IPS DF 6.9 (cell line): ENCODE results near the gene GRK5.

Source experiments
- DNase-seq: peaks from one replicate; pipeline ENCODE4 v3.0.0-alpha.2; 2013; ENCODE audit warnings: low read depth, low spot score
- H3K27ac ChIP-seq: one replicate; pipeline ENCODE4 v1.5.1; 2013; ENCODE audit warnings: low read length, control low read depth
- H3K27me3 ChIP-seq: 2 replicates; pipeline ENCODE4 v1.6.1; 2013; ENCODE audit warnings: mild to moderate bottlenecking, low read length; ENCODE audit not compliant: control insufficient read depth, insufficient read depth
- H3K36me3 ChIP-seq: 2 replicates; pipeline ENCODE4 v1.6.1; 2013; ENCODE audit warnings: low read length; ENCODE audit not compliant: control insufficient read depth, insufficient read depth
- H3K4me1 ChIP-seq: 2 replicates; pipeline ENCODE4 v1.6.1; 2013; ENCODE audit warnings: low read length; ENCODE audit not compliant: control insufficient read depth, insufficient read depth
- H3K4me3 ChIP-seq: 2 replicates; pipeline ENCODE4 v1.5.1; 2013; ENCODE audit warnings: mild to moderate bottlenecking, low read length
- H3K9me3 ChIP-seq: 2 replicates; pipeline ENCODE4 v1.6.1; 2013; ENCODE audit warnings: low read length, inconsistent platforms; ENCODE audit not compliant: control insufficient read depth, insufficient read depth
- WGBS: extraction: QIAGEN DNeasy Blood & Tissue Kit; methylation state at CpG from one replicate; pipeline ENCODE4 v1.1.7; 2013; ENCODE audit warnings: mixed read lengths, missing lambda C conversion rate; ENCODE audit not compliant: insufficient read length, insufficient coverage; 5-methylcytosine and 5-hydroxymethylcytosine counted together

The GRK5 gene

GRCh38 chr10:119292968-119293760 is 85.8 kb downstream of the GRK5 start:
- no peak for DNase-seq
- H3K27ac ChIP-seq = no peak overlapping the region
- H3K9me3 ChIP-seq = no peaks in the 10 kb centered on the region
- no peak overlapping the region for H3K4me3 ChIP-seq
- H3K27me3 ChIP-seq = no peaks in the 10 kb centered on the region
- WGBS = no CpG with 5 or more reads among the region's 11 CpGs
- no peaks in the 10 kb centered on the region for H3K36me3 ChIP-seq
- no peaks in the 10 kb centered on the region for H3K4me1 ChIP-seq

DNA sequence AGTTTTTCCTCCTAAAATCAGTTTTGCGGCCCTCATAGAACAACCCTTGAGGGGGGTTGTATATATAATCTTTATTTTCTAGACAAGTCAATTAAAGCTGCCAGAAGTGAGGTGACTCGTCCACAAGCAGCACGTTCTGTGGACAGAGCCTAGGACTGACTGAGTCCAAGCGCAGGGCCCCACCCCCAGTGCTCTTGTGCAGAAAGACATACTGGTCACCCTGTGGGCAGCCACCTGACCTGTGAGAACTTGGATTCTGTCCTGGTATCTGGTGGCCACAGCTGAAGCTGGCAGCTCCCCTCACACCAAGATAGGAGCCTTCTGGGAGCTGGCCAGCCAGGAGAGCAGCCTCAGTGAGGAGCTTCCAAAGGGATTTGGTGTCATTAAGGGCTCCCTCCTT is 89.3 kb downstream of the GRK5 start:
- no peaks in the 10 kb centered on the region for H3K36me3 ChIP-seq
- DNase-seq = no peak
- no peaks in the 10 kb centered on the region for H3K27me3 ChIP-seq
- no peaks in the 10 kb centered on the region; the same call in 1 of the 2 replicates for H3K4me1 ChIP-seq
- no peaks in the 10 kb centered on the region for H3K9me3 ChIP-seq
- no CpG with 5 or more reads among the region's 4 CpGs for WGBS
- no peak overlapping the region for H3K4me3 ChIP-seq
- H3K27ac ChIP-seq = no peak overlapping the region

DNA sequence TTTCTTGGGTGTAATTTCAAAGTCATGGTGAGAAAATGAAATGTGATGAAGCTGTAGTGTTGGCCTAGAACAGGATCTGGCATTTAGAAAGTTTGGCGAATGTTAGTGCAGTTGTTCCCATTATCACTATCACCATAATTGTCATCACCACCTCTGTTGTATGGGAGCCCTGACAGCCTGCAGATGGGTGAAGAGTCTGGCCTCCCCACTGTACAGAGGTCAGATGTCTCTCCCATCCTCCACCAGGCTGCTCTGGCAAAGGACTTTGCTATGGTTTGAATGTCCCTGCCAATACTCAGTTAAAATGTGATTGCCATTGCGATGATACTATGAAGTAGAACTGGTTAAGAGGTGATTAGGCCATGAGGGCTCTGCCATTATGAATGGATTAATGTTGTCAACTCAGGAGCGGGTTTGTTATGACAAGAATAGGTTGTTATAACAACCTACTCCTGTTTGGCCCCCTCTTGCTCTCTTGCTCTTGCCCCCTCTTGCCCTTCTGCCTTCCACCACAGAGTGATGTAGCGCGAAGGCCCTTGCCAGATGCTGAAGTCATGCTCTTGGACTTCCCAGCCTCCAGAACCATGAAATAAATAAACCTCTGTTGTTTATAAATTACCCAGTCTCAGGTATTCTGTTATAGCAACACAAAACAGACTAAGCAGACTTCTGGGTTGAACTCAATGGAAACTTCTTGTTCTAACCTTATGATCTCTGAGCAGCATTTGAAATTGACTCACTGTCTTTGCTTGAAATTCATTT is 90.0 kb downstream of the GRK5 start:
- WGBS = no CpG with 5 or more reads among the region's 5 CpGs
- DNase-seq = no peak
- no peaks in the 10 kb centered on the region for H3K27me3 ChIP-seq
- no peaks in the 10 kb centered on the region for H3K9me3 ChIP-seq
- H3K27ac ChIP-seq = no peak overlapping the region
- no peak overlapping the region for H3K4me3 ChIP-seq
- H3K36me3 ChIP-seq = no peaks in the 10 kb centered on the region
- H3K4me1 ChIP-seq = no peaks in the 10 kb centered on the region; the same call in 1 of the 2 replicates

GRCh38 chr10:119298810-119299209 is 91.4 kb downstream of the GRK5 start:
- Histone ChIP-seq H3K4me1 (no peaks in the 10 kb centered on the region; the same call in 1 of the 2 replicates), H3K36me3 (no peaks in the 10 kb centered on the region), H3K27ac (no peak overlapping the region), H3K9me3 (no peaks in the 10 kb centered on the region), H3K4me3 (no peak overlapping the region), H3K27me3 (no peaks in the 10 kb centered on the region)
- no CpG with 5 or more reads among the region's 4 CpGs for WGBS
- DNase-seq = no peak

DNA sequence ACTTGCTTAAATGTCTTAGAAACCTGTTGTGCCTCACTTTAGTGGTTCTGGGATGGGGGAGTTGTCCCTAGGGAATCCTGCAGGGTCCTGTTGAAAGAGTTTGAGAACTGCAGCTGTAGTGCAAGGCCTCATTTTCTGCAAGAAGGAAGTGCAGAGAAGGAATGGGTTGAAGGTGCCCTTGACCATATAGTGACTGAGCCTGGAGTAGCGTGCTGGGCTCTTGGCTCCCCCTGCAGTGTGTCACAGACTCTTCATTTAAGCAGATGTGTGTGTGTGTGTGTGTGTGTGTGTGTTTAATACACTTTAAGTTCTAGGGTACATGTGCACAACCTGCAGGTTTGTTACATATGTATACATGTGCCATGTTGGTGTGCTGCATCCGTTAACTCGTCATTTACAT is 92.2 kb downstream of the GRK5 start:
- H3K4me1 ChIP-seq = no peaks in the 10 kb centered on the region; the same call in 1 of the 2 replicates
- DNase-seq = no peak
- no CpG with 5 or more reads among the region's 3 CpGs for WGBS

GRCh38 chr10:119301397-119301796 is 94.0 kb downstream of the GRK5 start:
- no CpG with 5 or more reads among the region's 8 CpGs for WGBS

More for the DNA sequence above, 92.2 kb downstream of the GRK5 start:
- Histone ChIP-seq H3K27me3 (no peaks in the 10 kb centered on the region), H3K36me3 (no peaks in the 10 kb centered on the region), H3K27ac (no peak overlapping the region), H3K9me3 (no peaks in the 10 kb centered on the region), H3K4me3 (no peak overlapping the region)

DNA sequence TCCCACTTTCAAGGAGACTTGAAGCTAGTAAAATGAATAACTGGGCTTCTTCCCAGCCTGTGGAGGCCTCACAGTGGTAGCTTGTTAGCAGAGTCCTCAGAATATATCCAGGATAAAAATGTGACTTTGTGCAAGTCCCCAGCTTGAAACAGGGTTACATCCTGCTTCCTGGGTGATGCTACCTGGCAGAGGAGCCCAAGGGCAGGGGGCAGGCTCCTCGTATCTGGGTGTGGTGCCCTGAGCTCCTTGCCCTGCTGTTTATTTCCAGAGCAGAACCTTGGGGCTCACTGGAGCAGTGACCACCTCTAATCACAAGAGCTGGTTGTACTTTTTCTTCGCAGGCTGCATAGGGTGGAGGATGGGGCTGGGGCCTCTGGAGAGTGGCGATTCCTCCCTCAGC is 94.8 kb downstream of the GRK5 start:
- DNase-seq = no peak
- no CpG with 5 or more reads among the region's 3 CpGs for WGBS
- H3K27ac ChIP-seq = no peak overlapping the region
- no peaks in the 10 kb centered on the region for H3K36me3 ChIP-seq
- H3K9me3 ChIP-seq = no peaks in the 10 kb centered on the region
- H3K4me1 ChIP-seq = no peaks in the 10 kb centered on the region; the same call in 1 of the 2 replicates
- H3K4me3 ChIP-seq = no peak overlapping the region
- H3K27me3 ChIP-seq = no peaks in the 10 kb centered on the region

More at GRCh38 chr10:119301397-119301796, 94.0 kb downstream of the GRK5 start:
- H3K27me3 ChIP-seq = no peaks in the 10 kb centered on the region
- H3K9me3 ChIP-seq = no peaks in the 10 kb centered on the region
- no peaks in the 10 kb centered on the region for H3K36me3 ChIP-seq
- no peak overlapping the region for H3K4me3 ChIP-seq
- no peak overlapping the region for H3K27ac ChIP-seq
- no peak for DNase-seq
- H3K4me1 ChIP-seq = no peaks in the 10 kb centered on the region; the same call in 1 of the 2 replicates

- H3K27me3 ChIP-seq = no peaks in the 10 kb centered on the region
- H3K27ac ChIP-seq = no peak overlapping the region
- no CpG with 5 or more reads among the region's 12 CpGs for WGBS
- no peak for DNase-seq
- no peaks in the 10 kb centered on the region; the same call in 1 of the 2 replicates for H3K4me1 ChIP-seq
- no peaks in the 10 kb centered on the region for H3K36me3 ChIP-seq
- no peak overlapping the region for H3K4me3 ChIP-seq
- H3K9me3 ChIP-seq = no peaks in the 10 kb centered on the region
These were observed 95.4 kb downstream of the GRK5 start for GRCh38 chr10:119302591-119303253.

- DNase-seq = no peak
- Histone ChIP-seq H3K9me3 (no peaks in the 10 kb centered on the region), H3K4me1 (no peaks in the 10 kb centered on the region), H3K27me3 (no peaks in the 10 kb centered on the region), H3K27ac (no peak overlapping the region), H3K4me3 (no peak overlapping the region), H3K36me3 (no peaks in the 10 kb centered on the region)
- WGBS = no CpG with 5 or more reads among the region's 3 CpGs
These were observed 96.5 kb downstream of the GRK5 start for GRCh38 chr10:119303886-119304285.

GRCh38 chr10:119304541-119304940 is 97.2 kb downstream of the GRK5 start:
- Histone ChIP-seq H3K27ac (no peak overlapping the region), H3K9me3 (no peaks in the 10 kb centered on the region), H3K27me3 (no peaks in the 10 kb centered on the region), H3K4me1 (no peaks in the 10 kb centered on the region), H3K4me3 (no peak overlapping the region), H3K36me3 (no peaks in the 10 kb centered on the region)
- no peak for DNase-seq
- WGBS = no CpG with 5 or more reads among the region's 8 CpGs
